HG02885 (cell line): ENCODE results near the gene SLC25A45.

Experiments used
- ATAC-seq: cut with Tn5 transposase; IDR thresholded peaks from one replicate; pipeline ENCODE4 v1.9.1; 2021; ENCODE audit warnings: mild to moderate bottlenecking; ENCODE audit not compliant: unreplicated experiment, poor library complexity

SLC25A45 gene, protein sequence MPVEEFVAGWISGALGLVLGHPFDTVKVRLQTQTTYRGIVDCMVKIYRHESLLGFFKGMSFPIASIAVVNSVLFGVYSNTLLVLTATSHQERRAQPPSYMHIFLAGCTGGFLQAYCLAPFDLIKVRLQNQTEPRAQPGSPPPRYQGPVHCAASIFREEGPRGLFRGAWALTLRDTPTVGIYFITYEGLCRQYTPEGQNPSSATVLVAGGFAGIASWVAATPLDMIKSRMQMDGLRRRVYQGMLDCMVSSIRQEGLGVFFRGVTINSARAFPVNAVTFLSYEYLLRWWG

DNA sequence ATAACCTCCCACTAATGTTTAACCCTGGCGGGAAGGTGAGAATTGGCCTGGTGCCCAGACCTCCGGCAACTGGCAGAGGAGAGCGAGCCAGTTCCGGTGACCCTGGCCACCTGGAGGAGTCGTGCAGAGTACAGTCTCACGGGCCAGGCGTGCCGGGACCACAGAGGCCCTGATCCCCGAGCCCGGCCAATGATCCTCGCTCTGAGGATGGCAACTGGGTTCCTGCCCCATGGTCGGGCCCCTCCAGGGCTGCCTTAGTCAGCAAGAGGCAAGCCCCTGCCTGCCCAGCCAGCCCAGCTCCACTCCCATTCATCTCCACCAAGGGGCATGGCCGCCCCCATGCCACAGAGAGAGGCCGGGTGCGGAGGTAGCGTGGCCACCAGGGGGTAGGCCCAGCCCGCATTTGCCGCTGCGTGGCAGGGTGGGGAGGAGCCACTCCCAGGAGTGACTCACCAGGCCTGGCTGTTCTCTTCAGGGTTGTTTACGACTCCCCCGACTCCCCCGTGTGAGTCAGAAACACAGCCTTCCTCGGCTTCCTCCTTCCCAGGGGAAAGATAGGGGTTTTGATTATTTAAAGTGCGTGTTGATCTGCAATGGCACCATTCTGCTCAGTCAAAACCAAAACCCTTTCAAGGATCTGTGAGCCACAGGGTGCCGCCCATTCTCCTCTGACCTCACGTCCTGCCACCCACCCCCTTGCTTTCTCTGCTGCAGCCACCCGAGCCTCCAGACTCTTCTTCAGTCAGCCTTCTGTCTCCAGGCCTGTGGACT, at the start of gene SLC25A45:
SLC25A45 (minus strand) TSS at position 614 of the 771 bp plus-strand sequence. CDS start 695 bp downstream, outside the sequence.
- ATAC-seq, result peak; percentile 58

DNA sequence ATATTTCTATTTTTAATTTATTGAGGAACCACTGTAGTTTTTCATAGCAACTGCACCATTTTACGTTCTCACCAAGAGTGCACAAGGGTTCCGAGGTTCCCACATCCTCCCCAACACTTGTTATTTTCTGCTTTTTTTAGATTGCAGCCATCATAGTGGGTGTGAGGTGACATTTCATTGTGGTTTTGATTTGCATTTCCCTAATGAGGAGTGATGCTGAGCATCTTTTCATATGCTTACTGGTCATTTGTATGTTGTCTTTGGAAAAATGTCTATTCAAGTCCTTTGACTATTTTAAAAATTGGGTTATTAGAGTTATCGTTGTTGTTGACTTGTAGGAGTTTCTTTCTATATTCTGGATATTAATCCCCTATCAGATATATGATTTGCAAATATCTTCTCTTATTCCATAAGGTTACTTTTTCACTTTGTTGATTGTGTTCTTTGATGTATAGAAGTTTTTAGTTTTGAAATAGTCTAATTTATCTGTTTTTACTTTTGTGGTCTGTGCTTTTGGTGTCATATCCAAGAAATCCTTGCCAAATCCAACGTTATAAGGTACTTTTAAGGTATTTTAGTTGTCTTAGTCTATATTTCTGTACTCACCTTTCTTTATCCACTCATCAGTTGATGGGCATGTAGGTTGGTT, 49.1 kb upstream of the SLC25A45 start:
- ATAC-seq, result peak; percentile 31

DNA sequence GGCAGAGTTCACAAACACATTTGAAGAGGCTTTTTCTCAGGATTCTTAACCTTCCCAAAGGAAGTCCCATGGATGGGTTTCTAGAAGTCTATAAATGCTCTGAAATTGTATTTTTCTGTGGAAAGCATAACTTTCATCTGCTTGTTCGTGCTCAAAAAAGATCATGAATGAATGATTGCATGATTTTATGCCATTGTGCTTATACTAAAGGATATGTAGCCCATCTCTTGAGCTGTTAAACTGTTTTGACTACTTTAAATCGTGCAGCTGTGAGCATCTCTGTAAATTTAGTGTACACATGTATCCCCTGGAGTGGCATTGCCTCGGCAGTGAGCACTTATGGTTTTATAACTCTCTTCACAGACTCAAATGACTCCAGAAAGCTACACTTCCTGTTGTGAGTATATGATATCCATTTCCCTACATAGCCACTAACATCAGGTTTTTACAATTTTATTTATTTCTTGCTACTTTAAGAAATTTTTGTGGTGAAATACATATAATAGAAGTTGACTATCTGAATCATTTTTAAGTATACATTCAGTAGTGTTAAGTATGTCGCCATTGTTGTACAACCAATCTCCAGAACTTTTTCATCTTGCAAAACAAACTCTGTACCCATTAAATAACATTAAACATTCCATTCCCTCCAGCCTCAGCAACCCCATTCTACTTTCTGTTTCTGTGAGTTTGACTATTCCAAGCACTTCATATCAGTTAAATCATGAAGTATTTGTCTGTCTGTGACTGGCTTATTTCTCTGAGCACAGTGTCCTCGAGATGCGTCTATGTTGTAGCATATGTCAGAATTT, 48.2 kb upstream of the SLC25A45 start:
- no peak for ATAC-seq

DNA sequence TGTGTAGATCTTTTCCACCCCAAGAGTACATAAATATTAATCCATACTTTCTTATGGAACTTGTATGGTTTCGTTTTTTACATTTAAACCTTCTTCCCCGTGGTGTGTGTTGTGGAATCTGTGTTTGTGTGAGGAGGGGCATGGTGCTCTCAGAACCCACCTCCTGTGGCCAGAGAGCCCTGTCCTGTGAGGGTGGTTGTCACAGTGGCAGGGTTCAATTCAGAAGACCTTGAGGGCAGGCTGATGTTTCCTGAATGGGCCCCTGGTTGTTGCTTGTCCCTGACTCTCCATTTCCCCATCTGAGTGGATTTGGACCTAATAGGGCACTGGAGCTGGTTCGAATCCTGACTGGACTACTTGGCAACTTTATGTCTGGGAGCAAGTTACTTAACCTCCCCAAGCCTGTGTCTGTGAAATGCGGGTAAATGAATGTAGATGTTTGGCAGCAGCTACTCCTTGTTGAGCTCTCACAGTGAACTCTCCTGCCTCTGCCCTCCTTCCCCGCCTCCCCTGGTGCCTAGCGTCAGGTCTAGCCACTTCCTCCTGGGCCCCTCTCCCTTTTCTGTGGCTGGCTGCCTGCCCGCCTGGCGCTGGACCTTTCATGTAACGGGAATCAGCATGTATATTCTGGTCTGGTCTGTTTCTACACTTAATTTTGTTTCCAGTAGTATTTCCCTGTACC, 47.4 kb upstream of the SLC25A45 start:
- no peak for ATAC-seq

DNA sequence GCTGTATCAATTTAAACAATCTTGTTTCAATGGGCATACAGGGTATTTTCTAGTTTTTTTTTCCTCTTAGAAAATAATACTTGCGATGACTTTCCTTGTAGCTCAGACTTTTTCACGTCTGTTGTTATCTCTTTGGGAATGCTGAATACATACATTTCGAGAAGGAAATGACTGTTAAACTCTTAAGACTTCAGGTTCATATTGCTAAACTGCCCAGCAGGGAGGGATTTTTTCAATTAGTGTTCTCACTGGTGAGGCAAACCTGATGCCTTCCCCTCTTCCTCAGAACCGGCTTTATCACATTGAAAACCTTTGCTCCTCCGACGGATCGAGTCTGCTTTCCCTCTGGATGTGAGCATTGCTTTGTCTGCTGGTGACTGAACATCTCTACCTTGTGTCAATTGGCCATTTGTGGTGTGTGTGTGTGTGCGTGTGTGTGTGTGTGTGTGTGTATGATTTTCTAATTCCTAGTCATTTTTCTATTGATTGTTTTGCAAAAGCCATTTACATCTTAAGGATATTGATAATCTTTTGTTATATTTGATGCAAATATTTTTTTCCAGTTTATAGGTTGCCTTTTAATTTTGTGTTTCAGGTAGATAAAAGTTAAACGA, 46.7 kb upstream of the SLC25A45 start:
- ATAC-seq, result no peak

DNA sequence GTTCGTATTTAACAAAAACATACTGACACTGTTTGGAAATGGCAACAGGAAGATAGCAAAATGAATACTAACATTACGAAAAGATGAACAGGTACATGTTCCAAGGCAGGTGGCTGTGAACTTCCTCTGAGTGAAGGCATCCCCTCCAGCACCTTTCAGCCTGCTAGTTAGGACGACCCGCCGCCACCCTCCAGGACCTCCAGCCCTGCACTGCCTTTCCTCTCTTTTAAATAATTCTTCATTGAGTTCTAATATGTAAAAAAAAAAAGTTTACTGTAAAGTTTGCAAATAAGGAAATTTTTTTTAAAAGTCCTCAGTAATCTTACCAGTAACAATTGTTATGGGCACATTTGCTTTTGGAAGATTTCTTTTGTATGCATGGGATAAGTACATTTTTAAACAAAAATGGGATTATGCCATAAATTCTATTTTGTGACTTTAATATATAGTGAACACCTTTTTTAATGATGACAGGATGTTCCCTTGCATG, 46.2 kb upstream of the SLC25A45 start:
- ATAC-seq, result no peak

DNA sequence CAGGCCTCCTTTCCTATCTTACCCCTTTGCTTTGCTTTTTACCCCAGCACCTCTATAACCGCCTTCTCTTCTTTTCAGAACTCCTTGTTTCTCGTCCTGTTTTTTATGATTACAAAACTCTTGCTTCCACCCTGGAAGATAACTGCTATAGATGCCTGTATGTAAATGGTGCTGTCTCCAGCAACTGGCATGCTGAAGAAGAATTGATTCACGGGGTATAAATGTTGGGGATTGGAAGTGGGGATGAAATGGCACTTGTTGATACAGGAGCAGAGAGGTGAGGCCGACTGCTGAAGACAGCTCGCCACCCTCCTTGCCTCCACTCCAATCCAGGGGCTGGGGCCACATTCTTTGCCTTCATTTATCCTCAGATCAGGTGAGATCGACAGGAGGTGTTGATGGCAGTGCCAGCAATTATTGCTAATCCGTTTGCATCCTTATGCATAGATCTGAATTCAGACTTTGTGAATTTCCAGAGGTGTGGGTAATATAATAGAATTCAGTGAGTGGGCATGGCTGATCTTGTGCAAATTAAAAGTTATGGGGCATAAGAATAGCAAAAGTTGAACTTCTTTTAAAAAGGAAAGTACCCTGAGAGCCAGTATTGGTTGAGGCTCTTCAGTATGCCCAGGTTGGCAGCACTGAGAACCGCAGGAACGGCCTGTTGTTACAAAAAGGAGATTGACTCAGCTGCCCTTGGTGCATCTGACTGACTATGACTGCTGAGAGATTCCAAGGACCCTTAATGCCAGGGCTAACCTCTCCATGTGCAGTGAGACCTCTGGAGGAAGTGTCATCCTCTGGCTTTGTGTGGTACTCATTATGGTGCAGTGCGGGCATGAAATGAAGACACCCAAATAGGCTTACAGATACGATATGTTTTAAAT, 45.5 kb upstream of the SLC25A45 start:
- no peak for ATAC-seq

DNA sequence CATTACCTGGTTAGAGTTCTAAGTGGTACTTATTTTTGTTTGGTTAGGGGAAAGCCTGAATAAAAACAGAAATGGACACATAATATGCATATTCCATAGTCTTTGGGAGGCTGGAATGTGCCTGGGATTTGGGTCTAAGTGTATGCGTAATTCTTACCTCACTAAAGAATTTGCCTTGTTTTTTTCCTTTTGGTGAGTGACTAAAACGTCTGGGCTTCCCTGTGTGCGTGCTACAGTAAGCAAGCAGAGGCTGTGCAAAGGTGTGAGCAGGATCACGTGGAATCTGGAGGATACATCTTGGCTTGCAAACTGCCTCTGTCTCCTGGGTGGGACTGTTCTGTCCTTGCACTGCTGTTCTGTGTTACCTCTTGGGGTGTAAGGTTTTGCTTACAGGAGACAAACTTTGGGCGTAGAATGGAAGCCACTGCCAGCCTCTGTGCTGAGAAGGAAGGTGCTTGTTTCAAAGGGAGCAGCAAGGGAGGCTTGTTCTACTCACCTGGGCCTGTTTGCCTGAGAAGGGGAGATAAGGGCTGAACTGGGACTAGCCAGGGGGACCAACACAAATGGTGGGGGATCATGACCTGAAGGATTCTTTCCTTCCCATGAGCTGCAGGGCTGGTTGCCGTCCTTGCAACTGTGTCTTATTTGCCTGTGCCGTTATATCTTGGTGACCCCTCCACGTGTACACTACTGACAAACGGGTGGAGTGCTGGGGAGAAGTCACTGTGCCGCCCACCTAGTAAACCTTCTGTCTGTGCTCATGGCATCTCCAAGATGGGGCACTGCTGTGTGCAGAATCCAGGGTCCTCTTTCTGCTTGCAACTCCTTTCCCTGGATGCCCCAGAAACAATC, 44.6 kb upstream of the SLC25A45 start:
- ATAC-seq, result no peak

DNA sequence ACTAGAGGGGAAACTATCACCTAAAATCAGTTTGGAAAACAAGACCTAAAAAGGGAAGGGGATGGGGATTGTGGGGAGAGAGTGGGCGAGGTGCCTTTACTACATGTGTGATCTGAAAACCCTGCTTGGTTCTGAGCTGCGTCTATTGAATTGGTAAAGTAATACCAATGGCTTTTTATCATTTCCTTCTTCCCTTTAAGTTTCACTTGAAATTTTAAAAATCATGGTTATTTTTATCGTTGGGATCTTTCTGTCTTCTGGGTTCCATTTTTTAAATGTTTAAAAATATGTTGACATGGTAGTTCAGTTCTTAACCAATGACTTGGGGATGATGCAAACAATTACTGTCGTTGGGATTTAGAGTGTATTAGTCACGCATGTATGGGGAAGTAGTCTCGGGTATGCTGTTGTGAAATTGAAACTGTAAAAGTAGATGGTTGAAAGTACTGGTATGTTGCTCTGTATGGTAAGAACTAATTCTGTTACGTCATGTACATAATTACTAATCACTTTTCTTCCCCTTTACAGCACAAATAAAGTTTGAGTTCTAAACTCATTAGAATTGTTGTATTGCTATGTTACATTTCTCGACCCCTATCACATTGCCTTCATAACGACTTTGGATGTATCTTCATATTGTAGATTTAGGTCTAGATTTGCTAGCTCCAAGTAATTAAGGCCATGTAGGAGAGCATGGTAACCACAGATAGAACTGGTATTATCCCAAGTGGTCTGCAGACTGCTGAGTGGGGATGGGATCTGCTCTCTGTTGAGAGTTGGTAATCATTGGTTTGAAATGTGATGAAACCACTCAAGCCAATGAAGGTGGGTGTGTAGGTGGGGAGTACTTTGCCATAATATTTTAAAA, 43.8 kb upstream of the SLC25A45 start:
- no peak for ATAC-seq

DNA sequence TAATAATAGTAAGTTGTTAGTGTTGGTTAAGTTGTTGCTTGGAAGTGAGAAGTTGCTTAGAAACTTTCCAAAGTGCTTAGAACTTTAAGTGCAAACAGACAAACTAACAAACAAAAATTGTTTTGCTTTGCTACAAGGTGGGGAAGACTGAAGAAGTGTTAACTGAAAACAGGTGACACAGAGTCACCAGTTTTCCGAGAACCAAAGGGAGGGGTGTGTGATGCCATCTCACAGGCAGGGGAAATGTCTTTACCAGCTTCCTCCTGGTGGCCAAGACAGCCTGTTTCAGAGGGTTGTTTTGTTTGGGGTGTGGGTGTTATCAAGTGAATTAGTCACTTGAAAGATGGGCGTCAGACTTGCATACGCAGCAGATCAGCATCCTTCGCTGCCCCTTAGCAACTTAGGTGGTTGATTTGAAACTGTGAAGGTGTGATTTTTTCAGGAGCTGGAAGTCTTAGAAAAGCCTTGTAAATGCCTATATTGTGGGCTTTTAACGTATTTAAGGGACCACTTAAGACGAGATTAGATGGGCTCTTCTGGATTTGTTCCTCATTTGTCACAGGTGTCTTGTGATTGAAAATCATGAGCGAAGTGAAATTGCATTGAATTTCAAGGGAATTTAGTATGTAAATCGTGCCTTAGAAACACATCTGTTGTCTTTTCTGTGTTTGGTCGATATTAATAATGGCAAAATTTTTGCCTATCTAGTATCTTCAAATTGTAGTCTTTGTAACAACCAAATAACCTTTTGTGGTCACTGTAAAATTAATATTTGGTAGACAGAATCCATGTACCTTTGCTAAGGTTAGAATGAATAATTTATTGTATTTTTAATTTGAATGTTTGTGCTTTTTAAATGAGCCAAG, 42.9 kb upstream of the SLC25A45 start:
- no peak for ATAC-seq

DNA sequence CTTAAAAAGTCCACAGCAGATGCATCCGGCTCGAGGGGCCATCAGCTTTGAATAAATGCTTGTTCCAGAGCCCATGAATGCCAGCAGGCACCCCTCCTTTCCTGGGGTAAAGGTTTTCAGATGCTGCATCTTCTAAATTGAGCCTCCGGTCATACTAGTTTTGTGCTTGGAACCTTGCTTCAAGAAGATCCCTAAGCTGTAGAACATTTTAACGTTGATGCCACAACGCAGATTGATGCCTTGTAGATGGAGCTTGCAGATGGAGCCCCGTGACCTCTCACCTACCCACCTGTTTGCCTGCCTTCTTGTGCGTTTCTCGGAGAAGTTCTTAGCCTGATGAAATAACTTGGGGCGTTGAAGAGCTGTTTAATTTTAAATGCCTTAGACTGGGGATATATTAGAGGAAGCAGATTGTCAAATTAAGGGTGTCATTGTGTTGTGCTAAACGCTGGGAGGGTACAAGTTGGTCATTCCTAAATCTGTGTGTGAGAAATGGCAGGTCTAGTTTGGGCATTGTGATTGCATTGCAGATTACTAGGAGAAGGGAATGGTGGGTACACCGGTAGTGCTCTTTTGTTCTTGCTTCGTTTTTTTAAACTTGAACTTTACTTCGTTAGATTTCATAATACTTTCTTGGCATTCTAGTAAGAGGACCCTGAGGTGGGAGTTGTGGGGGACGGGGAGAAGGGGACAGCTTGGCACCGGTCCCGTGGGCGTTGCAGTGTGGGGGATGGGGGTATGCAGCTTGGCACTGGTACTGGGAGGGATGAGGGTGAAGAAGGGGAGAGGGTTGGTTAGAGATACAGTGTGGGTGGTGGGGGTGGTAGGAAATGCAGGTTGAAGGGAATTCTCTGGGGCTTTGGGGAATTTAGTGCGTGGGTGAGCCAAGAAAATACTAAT, 42.0 kb upstream of the SLC25A45 start:
- no peak for ATAC-seq

DNA sequence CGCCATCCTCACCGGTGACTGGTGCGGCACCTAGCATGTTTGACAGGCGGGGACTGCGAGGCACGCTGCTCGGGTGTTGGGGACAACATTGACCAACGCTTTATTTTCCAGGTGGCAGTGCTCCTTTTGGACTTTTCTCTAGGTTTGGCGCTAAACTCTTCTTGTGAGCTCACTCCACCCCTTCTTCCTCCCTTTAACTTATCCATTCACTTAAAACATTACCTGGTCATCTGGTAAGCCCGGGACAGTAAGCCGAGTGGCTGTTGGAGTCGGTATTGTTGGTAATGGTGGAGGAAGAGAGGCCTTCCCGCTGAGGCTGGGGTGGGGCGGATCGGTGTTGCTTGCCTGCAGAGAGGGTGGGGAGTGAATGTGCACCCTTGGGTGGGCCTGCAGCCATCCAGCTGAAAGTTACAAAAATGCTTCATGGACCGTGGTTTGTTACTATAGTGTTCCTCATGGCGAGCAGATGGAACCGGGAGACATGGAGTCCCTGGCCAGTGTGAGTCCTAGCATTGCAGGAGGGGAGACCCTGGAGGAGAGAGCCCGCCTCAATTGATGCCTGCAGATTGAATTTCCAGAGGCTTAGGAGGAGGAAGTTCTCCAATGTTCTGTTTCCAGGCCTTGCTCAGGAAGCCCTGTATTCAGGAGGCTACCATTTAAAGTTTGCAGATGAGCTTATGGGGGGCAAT, 41.2 kb upstream of the SLC25A45 start:
- no peak for ATAC-seq

DNA sequence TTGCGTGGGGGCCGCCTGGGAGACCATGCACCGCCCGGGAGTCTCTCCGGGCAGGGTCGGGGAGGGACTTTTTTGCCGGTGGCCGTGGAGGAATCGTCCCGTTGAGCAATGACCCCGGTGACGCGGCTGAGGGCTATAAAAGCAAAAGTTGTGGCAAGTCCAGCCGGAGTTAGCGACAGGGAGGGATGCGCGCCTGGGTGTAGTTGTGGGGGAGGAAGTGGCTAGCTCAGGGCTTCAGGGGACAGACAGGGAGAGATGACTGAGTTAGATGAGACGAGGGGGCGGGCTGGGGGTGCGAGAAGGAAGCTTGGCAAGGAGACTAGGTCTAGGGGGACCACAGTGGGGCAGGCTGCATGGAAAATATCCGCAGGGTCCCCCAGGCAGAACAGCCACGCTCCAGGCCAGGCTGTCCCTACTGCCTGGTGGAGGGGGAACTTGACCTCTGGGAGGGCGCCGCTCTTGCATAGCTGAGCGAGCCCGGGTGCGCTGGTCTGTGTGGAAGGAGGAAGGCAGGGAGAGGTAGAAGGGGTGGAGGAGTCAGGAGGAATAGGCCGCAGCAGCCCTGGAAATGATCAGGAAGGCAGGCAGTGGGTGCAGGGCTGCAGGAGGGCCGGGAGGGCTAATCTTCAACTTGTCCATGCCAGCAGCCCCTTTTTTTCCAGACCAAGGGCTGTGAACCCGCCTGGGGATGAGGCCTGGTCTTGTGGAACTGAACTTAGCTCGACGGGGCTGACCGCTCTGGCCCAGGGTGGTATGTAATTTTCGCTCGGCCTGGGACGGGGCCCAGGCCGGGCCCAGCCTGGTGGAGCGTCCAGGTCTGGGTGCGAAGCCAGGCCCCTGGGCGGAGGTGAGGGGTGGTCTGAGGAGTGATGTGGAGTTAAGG, 40.4 kb upstream of the SLC25A45 start, which contains the start of gene NEAT1:
NEAT1 (plus strand) TSS at position 166 of the 883 bp plus-strand sequence.
- peak; percentile 26 for ATAC-seq
